Measurements from ENCODE around the gene IL20RB. TPM values are rescaled to one million over a fixed set of nuclear protein-coding genes. Genes with fewer than 3 reads are reported as not detected.
A peak's percentile ranks its signal among the peaks of the same experiment; 100 is the strongest.

Gene IL20RB
- total RNA-seq, 4 donors from 2014 or later = 0.75 to 1.4 (median 1.1) TPM

DNA sequence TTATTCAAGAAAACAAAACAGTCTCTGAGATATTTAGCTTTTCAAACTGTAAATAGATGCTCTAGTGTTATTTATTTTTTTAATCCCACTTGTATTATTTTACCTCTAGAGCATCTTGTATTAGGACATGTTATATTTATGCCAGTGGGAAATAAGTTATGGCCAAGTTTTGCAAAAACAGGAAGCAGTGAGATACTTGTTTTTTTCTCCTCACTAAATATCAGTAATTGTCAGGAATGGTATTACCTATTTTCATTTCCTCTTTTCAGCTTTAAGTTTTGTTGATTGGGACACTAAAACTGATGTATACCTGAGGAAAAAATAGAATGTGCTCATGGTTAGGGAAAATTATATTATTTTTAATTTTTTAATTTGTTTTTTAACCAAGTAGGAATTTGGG, 8.6 kb upstream of the IL20RB start:
- peaks cover 0 to 9% (median 8%) of the 10 kb centered on the region in 4 donors for H3K36me3 ChIP-seq
- intact Hi-C loops (cut with DNase I) = no loop called here
- no peak for DNase-seq (ENCODE audit: extremely low spot score)
- no peaks in the 10 kb centered on the region for H3K9me3 ChIP-seq
- peaks cover 6 to 23% (median 19%) of the 10 kb centered on the region in 4 donors for H3K4me1 ChIP-seq
- TF ChIP-seq POLR2AphosphoS5 (IDR thresholded peaks at IDR 0.05) (no peak), EP300 (IDR thresholded peaks at IDR 0.05) (no peak), POLR2A (IDR thresholded peaks at IDR 0.05; ENCODE audit: low read depth) (no peak)
- TF ChIP-seq, protein P1, sequence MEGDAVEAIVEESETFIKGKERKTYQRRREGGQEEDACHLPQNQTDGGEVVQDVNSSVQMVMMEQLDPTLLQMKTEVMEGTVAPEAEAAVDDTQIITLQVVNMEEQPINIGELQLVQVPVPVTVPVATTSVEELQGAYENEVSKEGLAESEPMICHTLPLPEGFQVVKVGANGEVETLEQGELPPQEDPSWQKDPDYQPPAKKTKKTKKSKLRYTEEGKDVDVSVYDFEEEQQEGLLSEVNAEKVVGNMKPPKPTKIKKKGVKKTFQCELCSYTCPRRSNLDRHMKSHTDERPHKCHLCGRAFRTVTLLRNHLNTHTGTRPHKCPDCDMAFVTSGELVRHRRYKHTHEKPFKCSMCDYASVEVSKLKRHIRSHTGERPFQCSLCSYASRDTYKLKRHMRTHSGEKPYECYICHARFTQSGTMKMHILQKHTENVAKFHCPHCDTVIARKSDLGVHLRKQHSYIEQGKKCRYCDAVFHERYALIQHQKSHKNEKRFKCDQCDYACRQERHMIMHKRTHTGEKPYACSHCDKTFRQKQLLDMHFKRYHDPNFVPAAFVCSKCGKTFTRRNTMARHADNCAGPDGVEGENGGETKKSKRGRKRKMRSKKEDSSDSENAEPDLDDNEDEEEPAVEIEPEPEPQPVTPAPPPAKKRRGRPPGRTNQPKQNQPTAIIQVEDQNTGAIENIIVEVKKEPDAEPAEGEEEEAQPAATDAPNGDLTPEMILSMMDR (IDR thresholded peaks at IDR 0.05) = no peak
- H3K4me3 ChIP-seq = no peak overlapping the region
- no peak overlapping the region for H3K27ac ChIP-seq (replicated peaks in 1 of 4)
- H3K27me3 ChIP-seq = no peaks in the 10 kb centered on the region

DNA sequence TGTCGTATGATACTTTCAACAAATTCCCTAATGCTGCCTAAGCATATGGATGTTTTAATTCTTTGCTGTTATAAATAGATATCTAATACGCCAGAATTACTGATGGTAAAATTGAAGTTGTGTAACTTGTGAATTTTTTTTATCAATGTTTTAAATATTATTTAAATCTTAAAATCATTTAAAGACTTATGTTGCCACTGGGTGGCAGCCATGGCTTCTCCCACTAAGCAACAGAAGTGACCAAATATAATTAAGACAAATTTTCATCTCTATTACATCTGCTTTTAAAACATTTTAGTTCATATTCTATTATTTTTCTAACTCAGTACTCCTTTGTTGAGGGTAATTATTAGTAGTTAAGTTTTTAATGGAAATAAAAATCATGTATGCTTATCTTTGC, 8.1 kb upstream of the IL20RB start:
- peaks cover 6 to 22% (median 19%) of the 10 kb centered on the region in 4 donors for H3K4me1 ChIP-seq
- H3K36me3 ChIP-seq = peaks cover 0 to 9% (median 8%) of the 10 kb centered on the region in 4 donors
- H3K27me3 ChIP-seq = no peaks in the 10 kb centered on the region
- intact Hi-C loops (cut with DNase I) = no loop called here
- WGBS = 86% methylated on average over 2 of the region's 2 CpGs
- H3K9me3 ChIP-seq = no peaks in the 10 kb centered on the region
- TF ChIP-seq, protein P1 (IDR thresholded peaks at IDR 0.05) = peak in 1 of 3 experiments; percentile 5
- no peak for TF ChIP-seq POLR2AphosphoS5 (IDR thresholded peaks at IDR 0.05)
- no peak for DNase-seq (ENCODE audit: extremely low spot score)
- H3K4me3 ChIP-seq = no peak overlapping the region
- no peak overlapping the region for H3K27ac ChIP-seq (replicated peaks in 1 of 4)

DNA sequence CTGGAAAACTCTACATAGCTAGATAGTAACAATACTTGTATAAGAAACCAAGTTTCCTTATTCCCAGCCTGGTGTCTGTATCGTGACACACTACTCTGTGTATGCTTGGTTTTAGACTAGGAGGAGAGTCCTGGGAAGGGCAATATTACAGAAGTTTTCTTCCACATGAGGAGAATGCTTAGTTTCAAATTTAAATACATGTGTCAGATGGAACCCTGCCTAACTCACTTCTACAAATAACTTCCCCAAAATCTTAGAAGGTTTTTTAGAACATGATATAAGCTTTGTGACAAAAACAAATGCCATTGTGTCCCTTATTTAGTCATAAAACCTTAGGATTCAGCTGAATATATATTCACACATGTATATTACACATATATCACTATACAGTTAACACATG, 7.2 kb upstream of the IL20RB start:
- no peak overlapping the region for H3K27ac ChIP-seq (replicated peaks in 1 of 4)
- H3K4me3 ChIP-seq = no peak overlapping the region
- no peak for TF ChIP-seq EP300 (IDR thresholded peaks at IDR 0.05)
- no peak for TF ChIP-seq POLR2AphosphoS5 (IDR thresholded peaks at IDR 0.05)
- TF ChIP-seq, protein P1 (IDR thresholded peaks at IDR 0.05) = no peak
- no peak for TF ChIP-seq POLR2A (IDR thresholded peaks at IDR 0.05; ENCODE audit: low read depth)
- intact Hi-C loops (cut with DNase I) = no loop called here
- H3K9me3 ChIP-seq = no peaks in the 10 kb centered on the region
- 83% methylated on average over 1 of the region's 1 CpG for WGBS
- peaks cover 6 to 32% (median 22%) of the 10 kb centered on the region in 4 donors for H3K4me1 ChIP-seq
- no peaks in the 10 kb centered on the region for H3K27me3 ChIP-seq
- peaks cover 0 to 6% (median 6%) of the 10 kb centered on the region in 4 donors for H3K36me3 ChIP-seq
- DNase-seq (ENCODE audit: extremely low spot score) = no peak

DNA sequence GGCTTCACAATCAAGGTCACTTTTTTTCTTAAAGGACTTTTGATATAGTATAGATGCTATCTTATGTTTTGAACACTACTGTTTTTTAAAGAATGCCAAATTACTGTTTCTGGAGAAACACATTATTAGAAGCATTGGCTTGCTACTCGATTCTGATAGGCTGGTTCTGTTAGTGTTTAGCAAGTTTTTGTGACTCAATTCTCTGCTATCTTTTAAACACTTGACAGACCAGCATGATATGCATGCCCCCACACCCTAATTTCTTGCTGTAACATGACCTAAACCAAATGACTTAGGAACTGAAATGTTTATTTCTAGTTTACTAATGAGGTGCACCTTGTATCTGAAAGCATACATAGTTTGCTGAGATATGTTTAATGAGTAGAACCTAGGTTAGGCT, 5.5 kb upstream of the IL20RB start:
- intact Hi-C loops (cut with DNase I) = no loop called here
- Histone ChIP-seq H3K9me3 (no peaks in the 10 kb centered on the region), H3K4me1 (peaks cover 6 to 30% (median 25%) of the 10 kb centered on the region in 4 donors), H3K4me3 (no peak overlapping the region), H3K27ac (replicated peaks in 1 of 4) (no peak overlapping the region), H3K36me3 (no peaks in the 10 kb centered on the region), H3K27me3 (no peaks in the 10 kb centered on the region)
- DNase-seq (ENCODE audit: extremely low spot score) = no peak
- WGBS = 94% methylated on average over 1 of the region's 1 CpG
- no peak for TF ChIP-seq POLR2AphosphoS5 (IDR thresholded peaks at IDR 0.05)
- no peak for TF ChIP-seq POLR2A (IDR thresholded peaks at IDR 0.05; ENCODE audit: low read depth)

DNA sequence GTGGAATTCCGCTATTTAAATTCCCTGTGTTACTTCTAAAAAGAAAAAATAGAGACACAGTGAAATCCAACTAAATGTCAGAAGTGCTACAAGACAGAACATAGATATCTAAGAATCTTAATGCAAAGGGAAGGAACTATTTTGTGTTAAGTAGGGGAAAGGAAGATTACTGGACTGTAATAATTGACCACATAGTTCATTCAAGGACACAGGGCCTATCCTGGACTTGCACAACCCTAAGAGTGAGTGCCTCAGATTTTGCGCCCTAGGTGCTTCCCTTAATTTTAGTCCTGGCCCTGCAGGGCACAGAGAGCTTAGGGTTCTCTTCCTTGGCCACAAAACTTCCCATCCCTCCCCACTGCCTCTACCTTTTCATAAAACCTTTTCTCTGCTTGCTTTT, 3.5 kb upstream of the IL20RB start:
- 87% methylated on average over 2 of the region's 2 CpGs for WGBS
- intact Hi-C loops (cut with DNase I) = no loop called here
- Histone ChIP-seq H3K4me3 (no peak overlapping the region), H3K9me3 (no peaks in the 10 kb centered on the region), H3K27me3 (no peaks in the 10 kb centered on the region), H3K36me3 (no peaks in the 10 kb centered on the region), H3K4me1 (peaks cover 2 to 18% (median 15%) of the 10 kb centered on the region in 4 donors), H3K27ac (replicated peaks in 1 of 4) (no peak overlapping the region)
- TF ChIP-seq POLR2AphosphoS5 (IDR thresholded peaks at IDR 0.05) (no peak), POLR2A (IDR thresholded peaks at IDR 0.05; ENCODE audit: low read depth) (no peak), EP300 (IDR thresholded peaks at IDR 0.05) (no peak)
- TF ChIP-seq, protein P1 (IDR thresholded peaks at IDR 0.05) = no peak
- DNase-seq (ENCODE audit: extremely low spot score) = no peak
